GM18951 (cell line): ENCODE results near the gene RCAN1.
"Not testable (repeated sequence)": the region's sequence is repeated elsewhere in the genome, so short reads cannot be mapped to it uniquely, and the experiment has no call there.

Experiments used
- POLR2A ChIP-seq: IDR thresholded peaks from 4 replicates; pipeline ENCODE4 v1.6.1; 2011; ENCODE audit warnings: mild to moderate bottlenecking; ENCODE audit not compliant: insufficient read length, insufficient read depth; ENCODE audit errors: extremely low read depth
- in situ Hi-C: fragments of 300-500 bp; cut with MboI; formaldehyde crosslinking; loops from one replicate; pipeline ENCODE4 v1.12.0; 2022; ENCODE audit warnings: low sequenced_read_pairs, mixed read lengths, inconsistent platforms; ENCODE audit not compliant: unreplicated experiment

The RCAN1 gene

DNA sequence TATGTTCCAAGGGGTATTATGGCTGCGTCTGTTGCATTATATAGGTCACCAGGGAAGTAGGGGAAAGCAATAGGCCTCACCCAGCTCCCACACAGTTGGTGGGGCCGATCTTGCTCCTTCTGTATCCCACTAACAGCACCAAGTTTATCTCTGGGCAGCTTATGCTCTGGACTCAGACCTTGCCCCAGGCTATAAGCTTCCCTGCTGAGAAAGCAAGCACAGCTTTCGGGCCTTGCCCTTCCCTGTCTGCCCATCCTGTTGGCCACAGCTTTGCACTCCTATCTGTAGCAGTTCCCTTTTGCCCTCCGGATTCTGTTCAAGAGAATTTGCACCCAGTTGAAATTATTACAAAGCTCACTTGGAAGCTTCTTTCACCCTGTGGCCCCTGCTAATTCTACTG is 115.8 kb downstream of the RCAN1 start:
- TF ChIP-seq POLR2A = no peak
- in situ Hi-C loops = no loop called here

DNA sequence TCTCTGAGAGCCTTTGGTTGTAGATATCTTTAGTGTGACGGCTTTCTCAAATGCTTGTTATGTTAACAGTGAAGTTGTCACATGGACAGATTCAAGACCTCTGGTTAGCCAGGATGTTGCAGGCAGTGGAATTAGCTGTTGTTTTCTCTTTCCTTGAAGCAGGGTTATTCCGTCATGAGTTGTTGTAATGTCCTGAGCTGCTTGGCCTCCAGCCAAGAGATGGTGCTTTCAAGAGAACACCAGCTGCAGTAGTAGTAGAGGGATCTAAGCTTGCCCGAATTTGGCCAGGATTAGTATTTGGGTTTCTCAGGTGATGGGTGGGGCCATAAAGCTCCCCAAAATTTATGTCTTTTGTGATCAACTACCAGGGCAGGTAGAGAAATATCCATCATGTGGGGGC is 116.3 kb downstream of the RCAN1 start:
- in situ Hi-C loops = no loop called here
- TF ChIP-seq POLR2A = no peak

DNA sequence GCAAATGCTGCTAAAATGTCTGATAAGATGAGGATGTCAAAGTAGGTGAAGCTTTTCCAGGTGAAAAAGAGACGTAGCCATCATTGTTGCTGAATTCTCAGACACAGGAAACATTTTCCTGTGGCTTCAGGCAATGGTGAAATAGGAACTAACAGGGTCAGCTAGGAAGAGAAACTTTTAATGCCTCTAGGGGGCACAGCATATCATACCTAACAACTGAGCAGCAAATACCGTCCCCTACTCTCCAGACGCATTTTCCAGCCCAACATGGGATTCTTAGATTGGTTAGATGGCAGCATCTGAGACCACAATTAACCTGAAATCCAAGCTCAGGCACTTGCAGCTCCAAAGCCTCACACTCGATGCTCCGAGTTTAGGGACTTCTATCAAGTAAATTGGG is 131.1 kb downstream of the RCAN1 start:
- in situ Hi-C loops = not testable (repeated sequence)

DNA sequence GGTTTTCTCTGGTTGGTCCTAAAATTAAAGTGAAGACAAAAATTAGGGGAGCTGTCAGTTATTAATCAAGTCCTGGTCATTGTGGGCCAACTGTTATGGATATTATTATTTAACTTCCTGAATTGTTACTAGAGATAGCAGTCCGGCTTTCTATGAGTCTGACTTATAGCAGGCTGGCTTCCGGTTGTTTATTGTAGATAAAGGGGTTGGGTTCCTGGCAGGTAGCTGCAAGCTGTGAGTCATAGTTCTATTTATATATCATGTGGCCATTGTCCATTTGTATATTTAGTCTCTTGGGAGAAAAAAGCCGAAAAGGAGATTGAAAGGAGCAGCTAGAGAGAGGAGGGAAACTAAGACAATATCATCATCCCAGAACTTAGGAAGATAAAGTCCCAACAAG is 131.5 kb downstream of the RCAN1 start:
- in situ Hi-C loops = not testable (repeated sequence)

- in situ Hi-C loops = not testable (repeated sequence)
Observed at GRCh38 chr21:34467333-34467732, 147.6 kb downstream of the RCAN1 start.
